Activated CD8-positive, alpha-beta memory T cell treated with anti-CD3 and anti-CD28 coated beads, Interleukin-2, amount 10 ng/mL, durations not matched to agents 7 days and 5 days (primary cell): ENCODE results near the gene TMEM187. TPM values are rescaled to one million over a fixed set of nuclear protein-coding genes. Genes with fewer than 3 reads are reported as not detected.
"Not testable (repeated sequence)": the region's sequence is repeated elsewhere in the genome, so short reads cannot be mapped to it uniquely, and the experiment has no call there.

Experiments
- ATAC-seq: fragments of 150-1000 bp; cut with Tn5 transposase; one replicate; pipeline ENCODE4 v1.10.0; 2021; ENCODE audit warnings: moderate library complexity
- CTCF ChIA-PET: fragments of 350-600 bp; sonication (Branson Sonifier 250); formaldehyde crosslinking; loops from one replicate; lab custom pipeline; 2021; ENCODE audit warnings: antibody characterized with exemption; lab: Charles Lee
- DNase-seq: peaks from one replicate; pipeline ENCODE4 v3.0.0-alpha.2; 2020
- H3K27ac Mint-ChIP-seq: one replicate; pipeline ENCODE4 v1.8.0; 2021; ENCODE audit warnings: mild to moderate bottlenecking, mixed read lengths
- H3K27me3 Mint-ChIP-seq: one replicate; pipeline ENCODE4 v1.8.0; 2021; ENCODE audit warnings: mixed read lengths
- H3K36me3 Mint-ChIP-seq: one replicate; pipeline ENCODE4 v1.8.0; 2021; ENCODE audit warnings: mild to moderate bottlenecking, mixed read lengths
- H3K4me1 Mint-ChIP-seq: one replicate; pipeline ENCODE4 v1.8.0; 2021; ENCODE audit warnings: mixed read lengths
- H3K4me3 Mint-ChIP-seq: one replicate; pipeline ENCODE4 v1.8.0; 2021; ENCODE audit warnings: mild to moderate bottlenecking, moderate library complexity, mixed read lengths
- H3K9me3 Mint-ChIP-seq: one replicate; pipeline ENCODE4 v1.8.0; 2022; ENCODE audit warnings: low read depth, mixed read lengths
- total RNA-seq, 2 experiments: library from RNA; stranded (reverse); gene quantifications; one replicate each; pipeline ENCODE4 v1.2.3, GENCODE V29; 2021

The TMEM187 gene
- total RNA-seq, 2 experiments from 2014 or later = 8.6 to 10.7 TPM

GRCh38 chrX:153992180-153992579 lies 19.6 kb downstream of the TMEM187 start:
- H3K36me3 Mint-ChIP-seq = no peaks in the 10 kb centered on the region
- peaks cover 19% of the 10 kb centered on the region for H3K4me1 Mint-ChIP-seq
- H3K9me3 Mint-ChIP-seq = no peaks in the 10 kb centered on the region
- no peak for DNase-seq
- CTCF ChIA-PET = interaction anchor here (2.2 kb wide), 1 partner anchor 21 kb away, joined by 6 read pairs; no protein-coding TSS in a partner anchor
- ATAC-seq = no peak
- H3K27ac Mint-ChIP-seq = no peak overlapping the region
- H3K27me3 Mint-ChIP-seq = no peaks in the 10 kb centered on the region
- no peak overlapping the region for H3K4me3 Mint-ChIP-seq

GRCh38 chrX:153993079-153993478 lies 20.5 kb downstream of the TMEM187 start:
- no peak for ATAC-seq
- H3K36me3 Mint-ChIP-seq = no peaks in the 10 kb centered on the region
- no peaks in the 10 kb centered on the region for H3K9me3 Mint-ChIP-seq
- CTCF ChIA-PET = interaction anchor here (2.2 kb wide), 1 partner anchor 20 kb away, joined by 6 read pairs; no protein-coding TSS in a partner anchor
- H3K27ac Mint-ChIP-seq = no peak overlapping the region
- H3K4me3 Mint-ChIP-seq = no peak overlapping the region
- H3K4me1 Mint-ChIP-seq = peaks cover 18% of the 10 kb centered on the region
- H3K27me3 Mint-ChIP-seq = no peaks in the 10 kb centered on the region
- no peak for DNase-seq

DNA sequence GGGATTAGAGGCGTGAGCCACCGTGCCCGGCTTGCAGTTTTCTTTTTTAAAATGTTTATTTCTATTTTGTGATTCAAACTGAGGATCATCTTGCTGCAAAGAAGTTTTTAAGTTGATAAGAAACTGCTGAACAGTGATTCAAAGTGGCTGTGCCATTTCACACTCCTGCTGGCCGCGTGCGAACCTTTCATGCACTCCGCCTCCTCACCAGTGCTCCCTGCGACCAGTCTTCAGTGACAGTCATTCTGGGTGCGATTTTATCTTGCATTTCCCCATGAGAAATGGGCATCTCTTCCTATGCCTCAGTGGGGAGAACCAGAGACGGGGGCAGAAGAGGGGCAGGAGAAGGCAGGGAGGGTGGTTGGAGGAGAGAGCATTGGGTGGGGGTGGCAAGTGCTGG lies 21.4 kb downstream of the TMEM187 start:
- DNase-seq = no peak
- ATAC-seq = no peak
- Mint-ChIP-seq H3K36me3 (no peaks in the 10 kb centered on the region), H3K27me3 (no peaks in the 10 kb centered on the region), H3K9me3 (no peaks in the 10 kb centered on the region), H3K4me1 (peaks cover 16% of the 10 kb centered on the region), H3K4me3 (no peak overlapping the region), H3K27ac (no peak overlapping the region)
- CTCF ChIA-PET = no interaction called here

- H3K36me3 Mint-ChIP-seq, CTCF ChIA-PET, DNase-seq, H3K27ac Mint-ChIP-seq, ATAC-seq, H3K27me3 Mint-ChIP-seq, H3K4me3 Mint-ChIP-seq, H3K9me3 Mint-ChIP-seq: not testable (repeated sequence)
- H3K4me1 Mint-ChIP-seq = peaks cover 13% of the 10 kb centered on the region
Measured at GRCh38 chrX:153994398-153994797, 21.8 kb downstream of the TMEM187 start.

DNA sequence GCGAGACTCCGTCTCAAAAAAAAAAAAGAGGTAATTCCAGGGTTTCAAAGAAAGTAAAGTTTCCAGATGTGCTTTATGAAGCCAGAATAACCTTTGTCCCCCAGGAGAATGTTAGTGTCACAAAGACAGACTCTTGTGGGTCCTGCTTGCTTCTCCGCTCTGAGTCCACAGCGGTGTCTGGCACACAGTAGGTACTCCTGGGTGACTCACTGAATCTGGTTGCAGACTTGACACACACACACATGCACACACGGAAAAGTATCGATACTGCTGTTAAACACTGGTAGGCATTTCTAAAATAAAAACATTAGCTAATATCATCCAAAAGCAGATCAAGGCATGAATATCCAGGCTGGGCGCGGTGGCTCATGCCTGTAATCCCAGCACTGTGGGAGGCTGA lies 22.9 kb downstream of the TMEM187 start:
- Mint-ChIP-seq H3K9me3 (no peaks in the 10 kb centered on the region), H3K4me1 (peaks cover 4% of the 10 kb centered on the region), H3K36me3 (no peaks in the 10 kb centered on the region), H3K4me3 (no peak overlapping the region), H3K27ac (no peak overlapping the region), H3K27me3 (no peaks in the 10 kb centered on the region)
- no peak for DNase-seq
- ATAC-seq = no peak
- CTCF ChIA-PET = no interaction called here

GRCh38 chrX:153999359-154000037 lies 26.9 kb downstream of the TMEM187 start:
- no peak for DNase-seq
- H3K36me3 Mint-ChIP-seq = peaks cover 2% of the 10 kb centered on the region
- no peaks in the 10 kb centered on the region for H3K9me3 Mint-ChIP-seq

DNA sequence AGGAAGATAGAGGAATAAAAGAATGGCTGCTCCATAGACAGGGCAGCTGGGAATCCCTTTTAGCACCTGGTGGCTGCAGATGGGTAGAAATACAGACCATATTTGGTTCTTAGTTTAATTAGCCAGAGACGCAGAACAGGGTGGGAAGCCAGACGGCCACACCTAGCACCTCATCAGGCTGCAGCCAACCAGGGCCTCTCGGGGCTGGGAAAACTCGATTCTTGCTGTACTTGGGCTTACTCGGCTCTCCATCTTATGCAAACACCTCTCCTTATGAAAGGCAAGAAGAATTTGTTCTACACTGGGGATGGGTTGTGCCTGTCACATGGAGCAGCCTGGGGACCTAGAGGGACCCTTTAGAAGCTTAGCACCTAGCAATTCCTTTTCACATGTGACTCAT lies 27.5 kb downstream of the TMEM187 start:
- DNase-seq (no peak), ATAC-seq (no peak)
- CTCF ChIA-PET = interaction anchor here (7.7 kb wide), 1 partner anchor 13 kb away, joined by 40 read pairs; no protein-coding TSS in a partner anchor
- no peak overlapping the region for H3K27ac Mint-ChIP-seq
- peaks cover 2% of the 10 kb centered on the region for H3K36me3 Mint-ChIP-seq
- peaks cover 16% of the 10 kb centered on the region for H3K4me1 Mint-ChIP-seq
- no peaks in the 10 kb centered on the region for H3K9me3 Mint-ChIP-seq
- no peaks in the 10 kb centered on the region for H3K27me3 Mint-ChIP-seq
- no peak overlapping the region for H3K4me3 Mint-ChIP-seq

More at GRCh38 chrX:153999359-154000037, 26.9 kb downstream of the TMEM187 start:
- CTCF ChIA-PET = interaction anchor here (0.7 to 7.7 kb wide), 2 partner anchors 14 to 19 kb away, joined by 3 to 40 read pairs; no protein-coding TSS in a partner anchor
- H3K27ac Mint-ChIP-seq = no peak overlapping the region
- no peaks in the 10 kb centered on the region for H3K27me3 Mint-ChIP-seq
- H3K4me3 Mint-ChIP-seq = no peak overlapping the region
- peaks cover 16% of the 10 kb centered on the region for H3K4me1 Mint-ChIP-seq
- ATAC-seq = no peak

DNA sequence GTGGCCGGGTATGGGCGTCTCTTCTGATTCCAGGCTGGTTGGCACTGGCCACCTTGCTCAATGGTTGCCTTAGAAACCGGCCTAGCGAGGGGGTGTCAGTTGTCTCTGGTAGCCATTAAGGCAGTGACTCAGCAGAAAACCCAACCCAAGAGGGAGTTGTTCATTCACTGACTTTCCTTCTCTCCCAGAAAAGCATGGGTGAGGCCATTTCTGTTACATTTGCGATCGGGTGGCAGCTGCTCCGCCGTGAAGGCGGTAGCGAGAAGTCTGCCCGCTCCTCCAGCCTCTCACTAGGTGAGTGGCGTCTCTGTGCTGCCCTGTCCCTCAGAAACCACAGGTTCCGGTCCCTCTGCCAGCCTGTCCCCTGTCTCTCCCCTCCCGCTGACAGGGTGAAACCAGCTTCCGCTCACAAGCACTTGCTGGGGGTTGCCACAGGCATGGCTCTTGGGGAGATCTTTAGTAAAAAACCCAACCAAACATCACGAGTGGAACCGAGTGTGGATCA lies 29.7 kb downstream of the TMEM187 start:
- DNase-seq (peak; percentile 76), ATAC-seq (peak; percentile 88)
- peaks cover 9% of the 10 kb centered on the region for H3K36me3 Mint-ChIP-seq
- CTCF ChIA-PET = interaction anchor here (1.5 to 7.7 kb wide), 2 partner anchors 11 to 17 kb away, joined by 3 to 40 read pairs; no protein-coding TSS in a partner anchor
- H3K27ac Mint-ChIP-seq = peak overlapping the region; percentile 88
- H3K4me1 Mint-ChIP-seq = peaks cover 16% of the 10 kb centered on the region
- H3K9me3 Mint-ChIP-seq = no peaks in the 10 kb centered on the region
- H3K4me3 Mint-ChIP-seq = peak overlapping the region; percentile 54
- no peaks in the 10 kb centered on the region for H3K27me3 Mint-ChIP-seq

- peaks cover 23% of the 10 kb centered on the region for H3K4me1 Mint-ChIP-seq
- DNase-seq (no peak), ATAC-seq (no peak)
- H3K4me3 Mint-ChIP-seq = no peak overlapping the region
- H3K27ac Mint-ChIP-seq = peak overlapping the region; percentile 1
- no peaks in the 10 kb centered on the region for H3K27me3 Mint-ChIP-seq
- peaks cover 17% of the 10 kb centered on the region for H3K36me3 Mint-ChIP-seq
- CTCF ChIA-PET = interaction anchor here (1.5 to 7.7 kb wide), 2 partner anchors 9 to 24 kb away, joined by 3 to 40 read pairs; no protein-coding TSS in a partner anchor
- H3K9me3 Mint-ChIP-seq = no peaks in the 10 kb centered on the region
Measured at GRCh38 chrX:154004315-154004714, 31.8 kb downstream of the TMEM187 start.

DNA sequence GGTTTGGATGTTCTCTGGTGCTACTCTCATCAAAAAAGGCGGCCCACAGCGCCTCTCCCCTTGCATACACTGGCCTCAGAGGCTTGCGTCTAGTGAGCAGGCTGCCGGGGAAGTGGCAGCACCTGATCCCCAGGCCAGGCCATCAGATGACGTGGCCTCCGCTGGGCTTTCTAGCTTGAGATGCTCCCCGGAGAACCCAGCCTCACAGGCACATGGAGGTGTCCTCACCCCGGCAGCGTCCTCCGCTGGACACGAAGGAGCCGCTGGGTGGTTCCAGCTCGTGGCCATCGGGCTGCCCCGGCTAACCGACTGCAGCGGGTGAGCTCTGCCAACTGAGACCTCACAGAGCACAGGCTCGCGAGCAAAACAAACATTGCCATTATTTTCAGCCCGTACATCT lies 34.4 kb downstream of the TMEM187 start:
- DNase-seq (no peak), ATAC-seq (no peak)
- Mint-ChIP-seq H3K36me3 (peaks cover 24% of the 10 kb centered on the region), H3K27me3 (no peaks in the 10 kb centered on the region), H3K27ac (no peak overlapping the region), H3K4me1 (peaks cover 18% of the 10 kb centered on the region), H3K9me3 (no peaks in the 10 kb centered on the region), H3K4me3 (no peak overlapping the region)
- CTCF ChIA-PET = no interaction called here

GRCh38 chrX:154008521-154008920 lies 36.0 kb downstream of the TMEM187 start:
- H3K4me1 Mint-ChIP-seq = peaks cover 9% of the 10 kb centered on the region
- no peak overlapping the region for H3K27ac Mint-ChIP-seq
- no peak for ATAC-seq
- no peak for DNase-seq
- H3K27me3 Mint-ChIP-seq = no peaks in the 10 kb centered on the region
- peaks cover 24% of the 10 kb centered on the region for H3K36me3 Mint-ChIP-seq
- CTCF ChIA-PET = no interaction called here
- no peak overlapping the region for H3K4me3 Mint-ChIP-seq
- H3K9me3 Mint-ChIP-seq = no peaks in the 10 kb centered on the region

DNA sequence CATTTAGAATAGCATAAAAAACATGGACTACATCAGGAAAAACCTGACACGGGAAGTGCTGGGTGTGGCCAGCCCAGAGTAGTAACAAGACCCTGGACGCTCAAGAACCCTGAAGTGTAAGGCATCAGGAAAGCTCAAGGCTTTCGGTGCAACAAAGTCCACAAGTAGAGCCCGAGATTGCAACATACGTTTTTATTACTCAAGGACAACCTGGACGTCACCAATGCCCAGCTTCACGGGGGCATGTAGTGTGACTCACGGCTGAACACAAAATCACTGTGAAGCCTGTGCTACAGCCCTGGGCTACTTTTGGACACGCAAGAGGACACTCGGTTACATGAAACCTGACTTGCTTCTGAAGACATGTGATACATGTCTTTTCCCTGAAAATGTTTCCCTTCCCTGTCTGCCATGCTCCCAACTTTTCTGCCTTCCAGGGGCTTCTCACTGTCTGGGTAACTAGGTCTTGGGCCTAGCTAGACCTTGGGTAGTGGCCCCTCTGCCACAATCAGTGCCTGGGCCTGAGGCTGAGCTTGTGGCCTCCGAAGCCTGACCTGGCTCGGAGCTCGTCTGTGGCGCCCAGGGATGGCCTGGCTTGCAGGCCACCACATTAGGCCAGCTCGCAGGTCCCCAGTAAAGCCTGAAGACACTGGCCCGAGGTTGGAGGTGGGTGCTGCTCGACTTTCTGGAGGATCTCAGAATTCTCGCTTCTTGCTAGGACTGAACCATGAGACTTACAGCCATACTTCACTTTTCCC lies 38.0 kb downstream of the TMEM187 start:
- H3K9me3 Mint-ChIP-seq = no peaks in the 10 kb centered on the region
- H3K27ac Mint-ChIP-seq = no peak overlapping the region
- DNase-seq = no peak
- H3K4me1 Mint-ChIP-seq = peaks cover 13% of the 10 kb centered on the region
- no peak overlapping the region for H3K4me3 Mint-ChIP-seq
- peaks cover 24% of the 10 kb centered on the region for H3K36me3 Mint-ChIP-seq
- CTCF ChIA-PET = interaction anchor here (0.7 to 1.5 kb wide), 3 partner anchors 9 to 71 kb away, joined by 3 read pairs; no protein-coding TSS in a partner anchor
- no peak for ATAC-seq
- no peaks in the 10 kb centered on the region for H3K27me3 Mint-ChIP-seq
